Aortic smooth muscle cell (primary cell): ENCODE results near the gene RNASET2. TPM values are rescaled to one million over a fixed set of nuclear protein-coding genes. Genes with fewer than 3 reads are reported as not detected.

Source experiments
- total RNA-seq: library from RNA; depleted of rRNA; stranded (reverse); fragments of >200 nt; gene quantifications from 2 replicates; pipeline ENCODE4 v1.2.3, GENCODE V29; 2014

The RNASET2 gene
- 43.8 and 51.0 TPM in 2 replicates for total RNA-seq

GRCh38 chr6:166956444-166957086 lies at the start of gene RNASET2:
Gene RNASET2, minus strand, starts transcription at chr6:166956550. Its CDS starts 368 bp downstream, at chr6:166956182.

GRCh38 chr6:166999145-166999883 lies 43.0 kb upstream of the RNASET2 start, which contains the start of gene CEP43:
Gene CEP43, plus strand, starts transcription at chr6:166999397. Its CDS starts 16 bp downstream, at chr6:166999413.

Other genes with a start within 250 kb of the RNASET2 start
- gene CEP43, start 42.8 kb upstream of the RNASET2 start, total RNA-seq: 20.2 and 21.1 TPM in 2 replicates
- not detected in 2 replicates for gene CCR6, start 166.5 kb upstream of the RNASET2 start, total RNA-seq
- not detected in 2 replicates for gene GPR31, start 201.4 kb upstream of the RNASET2 start, total RNA-seq